ENCODE data around the gene MBNL2. TPM values are rescaled to one million over a fixed set of nuclear protein-coding genes. Genes with fewer than 3 reads are reported as not detected.
A peak's percentile ranks its signal among the peaks of the same experiment; 100 is the strongest.

The MBNL2 gene
- total and polyA plus RNA-seq, 2 donors from 2014 or later = 18.8 to 70.5 TPM

- TF ChIP-seq CTCF (IDR thresholded peaks at IDR 0.05; ENCODE audit: borderline replicate concordance, extremely low read depth, insufficient read depth) = no peak
- Histone ChIP-seq H3K4me3 (ENCODE audit: low read length in 3 of 3) (no peak overlapping the region), H3K27me3 (ENCODE audit: control insufficient read depth, insufficient read depth, low read length) (no peaks in the 10 kb centered on the region), H3K9me3 (ENCODE audit: control insufficient read depth in 2 of 3, insufficient read depth in 1 of 3, low read length in 3 of 3) (no peaks in the 10 kb centered on the region), H3K27ac (ENCODE audit: low read depth in 2 of 2, low read length in 2 of 2) (no peak overlapping the region), H3K9ac (ENCODE audit: low read length in 3 of 3) (no peak overlapping the region), H3K4me1 (ENCODE audit: control insufficient read depth in 2 of 3, insufficient read depth in 2 of 3, low read depth in 1 of 3, low read length in 3 of 3) (peaks cover 0 to 12% (median 12%) of the 10 kb centered on the region in 3 donors), H3K36me3 (ENCODE audit: control insufficient read depth in 2 of 3, insufficient read depth in 3 of 3, low read length in 3 of 3) (no peaks in the 10 kb centered on the region)
- FAIRE-seq = no peak
- no peak for DNase-seq
- intact Hi-C loops (cut with DNase I) = no loop called here
Measured at GRCh38 chr13:97266772-97267417, 44.8 kb downstream of the MBNL2 start.

- TF ChIP-seq CTCF (IDR thresholded peaks at IDR 0.05; ENCODE audit: borderline replicate concordance, extremely low read depth, insufficient read depth) = no peak
- Histone ChIP-seq H3K9me3 (ENCODE audit: control insufficient read depth in 2 of 3, insufficient read depth in 1 of 3, low read length in 3 of 3) (no peaks in the 10 kb centered on the region), H3K36me3 (ENCODE audit: control insufficient read depth in 2 of 3, insufficient read depth in 3 of 3, low read length in 3 of 3) (no peaks in the 10 kb centered on the region), H3K9ac (ENCODE audit: low read length in 3 of 3) (no peak overlapping the region), H3K27ac (ENCODE audit: low read depth in 2 of 2, low read length in 2 of 2) (no peak overlapping the region), H3K4me3 (ENCODE audit: low read length in 3 of 3) (no peak overlapping the region), H3K4me1 (ENCODE audit: control insufficient read depth in 2 of 3, insufficient read depth in 2 of 3, low read depth in 1 of 3, low read length in 3 of 3) (peaks cover 0 to 12% (median 12%) of the 10 kb centered on the region in 3 donors), H3K27me3 (ENCODE audit: control insufficient read depth, insufficient read depth, low read length) (no peaks in the 10 kb centered on the region)
- intact Hi-C loops (cut with DNase I) = no loop called here
- DNase-seq (no peak), FAIRE-seq (no peak)
Measured at GRCh38 chr13:97267418-97268059, 45.4 kb downstream of the MBNL2 start.

GRCh38 chr13:97268772-97269171, 46.6 kb downstream of the MBNL2 start:
- Histone ChIP-seq H3K9me3 (ENCODE audit: control insufficient read depth in 2 of 3, insufficient read depth in 1 of 3, low read length in 3 of 3) (no peaks in the 10 kb centered on the region), H3K9ac (ENCODE audit: low read length in 3 of 3) (no peak overlapping the region), H3K4me1 (ENCODE audit: control insufficient read depth in 2 of 3, insufficient read depth in 2 of 3, low read depth in 1 of 3, low read length in 3 of 3) (peaks cover 0 to 20% (median 12%) of the 10 kb centered on the region in 3 donors), H3K27ac (ENCODE audit: low read depth in 2 of 2, low read length in 2 of 2) (peak overlapping the region; percentile 32 to 43), H3K4me3 (ENCODE audit: low read length in 3 of 3) (no peak overlapping the region), H3K27me3 (ENCODE audit: control insufficient read depth, insufficient read depth, low read length) (no peaks in the 10 kb centered on the region), H3K36me3 (ENCODE audit: control insufficient read depth in 2 of 3, insufficient read depth in 3 of 3, low read length in 3 of 3) (no peaks in the 10 kb centered on the region)
- no peak for FAIRE-seq
- DNase-seq = no peak
- intact Hi-C loops (cut with DNase I) = no loop called here
- TF ChIP-seq CTCF (IDR thresholded peaks at IDR 0.05; ENCODE audit: borderline replicate concordance, extremely low read depth, insufficient read depth) = no peak

All from kidney (tissue), 14 donors.